Pancreas (tissue), 10 donors: Measurements from ENCODE around the gene NOVA2. TPM values are rescaled to one million over a fixed set of nuclear protein-coding genes. Genes with fewer than 3 reads are reported as not detected.

Source experiments
- ATAC-seq, 4 donors: fragments of 200-7000 bp; cut with Tn5 transposase; one replicate each; pipeline versions ENCODE4 v1.8.0 to v1.9.1; 2020; ENCODE audit warnings: mild to moderate bottlenecking in 4 of 4, moderate library complexity in 4 of 4
- DNase-seq, 6 donors: peaks; one replicate each; pipeline ENCODE4 v3.0.0-alpha.2; 2020
- FAIRE-seq: peaks from 2 replicates; lab custom pipeline; 2012; peaks lifted over from hg19 to GRCh38; lab: Jason Lieb, UNC
- H3K27ac ChIP-seq, 4 donors: fragments of 200-600 bp; sonication (generic); 1 replicate in 3 of 4; 2 replicates in 1 of 4; pipeline versions ENCODE4 v1.5.0 to v1.8.0; 2020
- H3K27me3 ChIP-seq, 4 donors: fragments of 200-600 bp; one replicate each; pipeline ENCODE4 v1.8.0; 2021
- H3K36me3 ChIP-seq, 3 donors: fragments of 200-600 bp; sonication (generic) in 1 of 3; one replicate each; pipeline versions ENCODE4 v1.5.0 to v1.8.0; 2020 to 2021
- H3K4me1 ChIP-seq, 3 donors: fragments of 200-600 bp; one replicate each; pipeline ENCODE4 v1.8.0; 2021
- H3K4me3 ChIP-seq, 4 donors: fragments of 200-600 bp; sonication (generic) in 2 of 4; one replicate each; pipeline versions ENCODE4 v1.5.0 to v1.8.0; 2020 to 2021
- H3K9me3 ChIP-seq, 4 donors: fragments of 200-600 bp; one replicate each; pipeline ENCODE4 v1.8.0; 2021
- WGBS, 2 donors: extraction: QIAGEN DNeasy Blood & Tissue Kit; methylation state at CpG; one replicate each; pipeline ENCODE4 v1.1.7; 2013; 5-methylcytosine and 5-hydroxymethylcytosine counted together
- intact Hi-C, 3 donors: fragments of 100-400 bp; cut with DNase I; formaldehyde crosslinking; loops; one replicate each; pipeline versions ENCODE4 v1.11.1 to v1.14.2; 2022
- polyA plus RNA-seq, 2 donors: library from polyadenylated mRNA; stranded (reverse); fragments of 200-250 nt; gene quantifications; one replicate each; pipeline ENCODE4 v1.2.3, GENCODE V29; 2013
- total RNA-seq, 6 donors: library from RNA; stranded (reverse); fragmentation: NEBNext Ultra II Directional in 4 of 6; extraction: Animal tissue kit (Norgen Biotek cat#: 25700) in 4 of 6; gene quantifications; one replicate each; pipeline versions ENCODE4 v1.2.1 to v1.2.4, GENCODE V29; 2021 to 2023
- TF ChIP-seq, protein P1 (sequence below), 4 donors: fragments of 200-600 bp; sonication (generic) in 3 of 4; IDR thresholded peaks; one replicate each; pipeline versions ENCODE4 v1.5.0 to v1.8.0; 2021; ENCODE audit warnings: antibody characterized with exemption in 4 of 4
- donor health status: healthy with polysubstance abuse.
- donor health status: DM: no; HTN: no; CAD: no; lungs with moderate emphysema.
- donor health status: DM: no; HTN: no; CAD: no.
- donor health status: control.
- donor health status: control.
- donor health status: Bipolar disorder and iron deficiency.
- donor health status: DM: yes; HTN: yes; CAD: no.
- donor health status: DM: no; HTN: no; CAD: no.
- donor health status: DM: no; HTN: no; CAD: no.
- donor health status: DM: yes; HTN: yes; CAD: no.

The NOVA2 gene
- total and polyA plus RNA-seq, 8 donors, result 0.43 to 2.6 (median 1.2) TPM

- no peak overlapping the region for H3K27ac ChIP-seq
- DNase-seq (no peak), ATAC-seq (no peak), FAIRE-seq (no peak)
- no peaks in the 10 kb centered on the region for H3K9me3 ChIP-seq
- H3K36me3 ChIP-seq, result no peaks in the 10 kb centered on the region
- H3K4me3 ChIP-seq, result no peak overlapping the region
- intact Hi-C loops, result no loop called here
- TF ChIP-seq, protein P1, sequence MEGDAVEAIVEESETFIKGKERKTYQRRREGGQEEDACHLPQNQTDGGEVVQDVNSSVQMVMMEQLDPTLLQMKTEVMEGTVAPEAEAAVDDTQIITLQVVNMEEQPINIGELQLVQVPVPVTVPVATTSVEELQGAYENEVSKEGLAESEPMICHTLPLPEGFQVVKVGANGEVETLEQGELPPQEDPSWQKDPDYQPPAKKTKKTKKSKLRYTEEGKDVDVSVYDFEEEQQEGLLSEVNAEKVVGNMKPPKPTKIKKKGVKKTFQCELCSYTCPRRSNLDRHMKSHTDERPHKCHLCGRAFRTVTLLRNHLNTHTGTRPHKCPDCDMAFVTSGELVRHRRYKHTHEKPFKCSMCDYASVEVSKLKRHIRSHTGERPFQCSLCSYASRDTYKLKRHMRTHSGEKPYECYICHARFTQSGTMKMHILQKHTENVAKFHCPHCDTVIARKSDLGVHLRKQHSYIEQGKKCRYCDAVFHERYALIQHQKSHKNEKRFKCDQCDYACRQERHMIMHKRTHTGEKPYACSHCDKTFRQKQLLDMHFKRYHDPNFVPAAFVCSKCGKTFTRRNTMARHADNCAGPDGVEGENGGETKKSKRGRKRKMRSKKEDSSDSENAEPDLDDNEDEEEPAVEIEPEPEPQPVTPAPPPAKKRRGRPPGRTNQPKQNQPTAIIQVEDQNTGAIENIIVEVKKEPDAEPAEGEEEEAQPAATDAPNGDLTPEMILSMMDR (IDR thresholded peaks at IDR 0.05), result no peak
- WGBS, 2 donors, result 95% methylated on average over 15 of the region's 15 CpGs
- H3K27me3 ChIP-seq, result no peaks in the 10 kb centered on the region
- H3K4me1 ChIP-seq, result no peaks in the 10 kb centered on the region
Observed at GRCh38 chr19:46002678-46003275, 29.1 kb upstream of the NOVA2 start.

DNA sequence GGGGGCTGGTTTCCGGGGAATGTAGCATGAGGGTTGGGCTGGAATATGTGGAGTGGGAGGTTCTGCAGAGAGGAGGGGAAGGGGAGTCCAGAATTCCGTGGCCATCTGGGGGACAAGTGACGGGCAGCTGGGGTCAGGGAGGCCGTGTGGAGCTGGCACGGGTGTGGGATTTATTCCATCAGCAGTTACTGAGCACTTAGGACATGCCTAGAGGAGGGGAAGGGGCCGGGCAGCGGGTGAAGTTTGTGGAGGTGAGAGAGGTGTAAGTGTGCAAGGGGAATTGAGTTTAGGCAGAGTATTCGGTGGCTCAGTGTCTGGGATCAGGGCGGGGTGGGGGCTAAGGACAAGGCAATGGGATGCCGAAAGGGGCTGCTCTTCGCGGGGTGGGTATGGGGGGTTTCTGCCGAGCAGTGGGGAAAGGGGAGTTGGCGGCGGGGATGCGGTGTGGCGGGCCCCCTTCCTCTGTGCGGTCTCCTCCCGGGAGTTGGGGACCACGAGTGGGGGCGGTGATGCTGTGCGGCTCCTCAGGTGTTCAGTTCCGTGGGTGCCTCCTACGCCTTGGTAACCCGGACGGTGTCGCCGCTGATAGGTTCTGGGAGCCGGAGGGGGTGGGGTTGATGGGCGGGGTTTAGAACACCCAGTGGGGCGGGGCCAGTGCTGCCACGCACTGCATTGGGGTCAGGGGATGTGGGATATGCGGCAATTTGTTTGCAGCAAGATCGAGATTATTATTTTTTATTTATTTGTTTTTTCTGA is 27.0 kb upstream of the NOVA2 start:
- Histone ChIP-seq H3K4me1 (peaks cover 0 to 6% (median 5%) of the 10 kb centered on the region in 3 donors), H3K27ac (no peak overlapping the region), H3K9me3 (no peaks in the 10 kb centered on the region), H3K36me3 (no peaks in the 10 kb centered on the region), H3K27me3 (no peaks in the 10 kb centered on the region), H3K4me3 (no peak overlapping the region)
- ATAC-seq (peak; percentile 66 to 95 (median 84)), DNase-seq (peak in 3 of 6 donors; percentile 34 to 73 (median 60)), FAIRE-seq (no peak)
- 10% methylated on average over 28 to 34 of the region's 34 CpGs for WGBS, 2 donors
- TF ChIP-seq, protein P1 (IDR thresholded peaks at IDR 0.05), result no peak
- intact Hi-C loops, result no loop called here

DNA sequence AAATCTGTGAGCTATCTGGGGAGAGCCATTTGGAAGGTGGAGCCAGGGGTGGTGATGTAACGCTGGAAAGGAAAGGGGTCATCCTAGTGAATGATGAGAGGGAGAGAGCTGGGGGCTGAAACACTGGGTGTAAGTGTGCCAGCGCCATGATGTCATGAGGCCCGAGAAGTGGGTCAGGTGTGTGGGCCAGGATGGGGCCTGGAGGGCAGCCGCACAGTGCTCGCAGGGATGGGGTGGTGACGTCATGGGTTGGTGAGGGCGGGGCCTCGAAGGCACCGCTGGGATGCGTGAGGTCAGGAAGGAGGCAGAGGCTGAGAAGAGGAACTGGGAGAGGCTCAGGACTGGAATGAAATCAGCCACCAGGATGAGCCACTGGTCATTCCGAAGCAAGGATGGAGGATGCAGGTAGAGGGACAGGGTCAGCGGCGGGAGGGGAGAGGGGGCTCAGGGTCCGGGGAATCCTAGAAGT is 26.0 kb upstream of the NOVA2 start:
- WGBS, 2 donors, result 28 to 31% methylated on average over 14 of the region's 14 CpGs
- no peak overlapping the region for H3K4me3 ChIP-seq
- H3K27me3 ChIP-seq, result no peaks in the 10 kb centered on the region
- H3K4me1 ChIP-seq, result peaks cover 0 to 6% (median 5%) of the 10 kb centered on the region in 3 donors
- no peaks in the 10 kb centered on the region for H3K9me3 ChIP-seq
- no peaks in the 10 kb centered on the region for H3K36me3 ChIP-seq
- no peak overlapping the region for H3K27ac ChIP-seq
- TF ChIP-seq, protein P1 (IDR thresholded peaks at IDR 0.05), result no peak
- DNase-seq (peak in 1 of 6 donors; percentile 40), FAIRE-seq (no peak), ATAC-seq (no peak)
- intact Hi-C loops, result no loop called here

DNA sequence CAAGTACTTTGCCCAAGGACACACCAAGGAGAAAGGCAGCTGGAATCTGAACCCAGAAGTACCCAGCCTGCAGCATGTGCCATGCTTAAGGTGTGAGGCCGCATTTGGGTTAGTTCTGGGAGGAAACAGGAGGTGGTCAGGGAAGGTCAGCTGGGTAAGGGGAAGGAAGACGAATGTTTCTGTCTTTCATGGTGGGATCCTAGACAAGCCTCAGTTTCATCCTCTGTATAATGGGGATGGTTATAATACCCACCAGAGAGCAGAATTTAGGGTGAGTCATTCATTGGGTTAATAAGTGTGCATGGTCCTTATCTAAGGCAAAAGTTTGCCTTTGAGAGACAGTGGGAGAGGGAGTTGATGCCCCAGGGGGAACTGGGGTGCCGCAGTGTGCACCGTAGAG is 25.2 kb upstream of the NOVA2 start:
- no peak for ATAC-seq
- no peak overlapping the region for H3K27ac ChIP-seq
- no peaks in the 10 kb centered on the region for H3K27me3 ChIP-seq
- TF ChIP-seq, protein P1 (IDR thresholded peaks at IDR 0.05), result no peak
- H3K9me3 ChIP-seq, result no peaks in the 10 kb centered on the region
- H3K4me1 ChIP-seq, result peaks cover 0 to 6% (median 5%) of the 10 kb centered on the region in 3 donors
- 89 to 92% methylated on average over 4 of the region's 4 CpGs for WGBS, 2 donors
- H3K36me3 ChIP-seq, result no peaks in the 10 kb centered on the region
- DNase-seq, result no peak
- no peak overlapping the region for H3K4me3 ChIP-seq
- FAIRE-seq, result no peak
- intact Hi-C loops, result no loop called here

DNA sequence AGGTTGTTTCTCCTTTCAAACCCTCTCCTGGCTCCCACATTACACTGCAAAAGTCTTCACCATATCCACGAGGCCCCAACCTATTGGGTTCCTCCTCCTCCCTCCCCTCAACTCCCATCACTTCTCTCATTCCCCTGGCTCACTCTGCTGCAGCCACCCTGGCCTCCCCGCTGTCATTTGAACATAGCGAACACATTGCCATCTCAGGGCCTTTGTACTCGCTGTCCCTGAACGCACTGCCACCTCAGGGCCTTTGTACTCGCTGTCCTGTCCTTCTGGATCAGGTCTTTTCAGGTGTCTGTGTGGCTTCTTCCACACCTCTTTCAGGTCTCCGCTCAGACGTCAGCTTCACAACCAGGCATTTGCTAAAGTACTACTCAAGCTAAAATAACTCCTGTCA is 23.3 kb upstream of the NOVA2 start:
- H3K36me3 ChIP-seq, result no peaks in the 10 kb centered on the region
- H3K27me3 ChIP-seq, result no peaks in the 10 kb centered on the region
- 79 to 81% methylated on average over 8 of the region's 8 CpGs for WGBS, 2 donors

More for the DNA sequence above, 23.3 kb upstream of the NOVA2 start:
- ATAC-seq (no peak), DNase-seq (no peak), FAIRE-seq (no peak)
- Histone ChIP-seq H3K9me3 (no peaks in the 10 kb centered on the region), H3K4me3 (no peak overlapping the region), H3K4me1 (peaks cover 0 to 6% (median 5%) of the 10 kb centered on the region in 3 donors), H3K27ac (no peak overlapping the region)
- TF ChIP-seq, protein P1 (IDR thresholded peaks at IDR 0.05), result no peak
- intact Hi-C loops, result no loop called here
